ENCODE results near the gene FBXO38.

DNA sequence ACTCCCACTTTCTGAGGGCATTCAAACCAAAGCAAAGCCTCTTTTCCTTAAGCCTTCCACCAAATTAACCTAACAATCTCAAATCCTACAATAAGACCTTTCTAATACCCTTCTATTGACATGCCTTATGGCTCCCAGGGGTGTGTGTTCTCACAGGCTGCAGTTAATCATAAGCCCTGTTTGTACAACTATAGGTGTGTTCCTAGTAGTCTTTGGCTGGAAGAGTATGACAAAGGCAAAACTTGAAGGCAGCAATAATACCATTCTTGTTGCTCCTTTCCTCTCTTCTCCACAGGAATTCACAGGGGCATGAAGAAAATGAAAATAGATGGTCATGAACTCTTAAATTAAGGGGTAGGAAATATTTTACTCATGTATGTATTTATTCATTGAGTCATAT is 10.9 kb upstream of the FBXO38 start:
- TF ChIP-seq, protein P1, sequence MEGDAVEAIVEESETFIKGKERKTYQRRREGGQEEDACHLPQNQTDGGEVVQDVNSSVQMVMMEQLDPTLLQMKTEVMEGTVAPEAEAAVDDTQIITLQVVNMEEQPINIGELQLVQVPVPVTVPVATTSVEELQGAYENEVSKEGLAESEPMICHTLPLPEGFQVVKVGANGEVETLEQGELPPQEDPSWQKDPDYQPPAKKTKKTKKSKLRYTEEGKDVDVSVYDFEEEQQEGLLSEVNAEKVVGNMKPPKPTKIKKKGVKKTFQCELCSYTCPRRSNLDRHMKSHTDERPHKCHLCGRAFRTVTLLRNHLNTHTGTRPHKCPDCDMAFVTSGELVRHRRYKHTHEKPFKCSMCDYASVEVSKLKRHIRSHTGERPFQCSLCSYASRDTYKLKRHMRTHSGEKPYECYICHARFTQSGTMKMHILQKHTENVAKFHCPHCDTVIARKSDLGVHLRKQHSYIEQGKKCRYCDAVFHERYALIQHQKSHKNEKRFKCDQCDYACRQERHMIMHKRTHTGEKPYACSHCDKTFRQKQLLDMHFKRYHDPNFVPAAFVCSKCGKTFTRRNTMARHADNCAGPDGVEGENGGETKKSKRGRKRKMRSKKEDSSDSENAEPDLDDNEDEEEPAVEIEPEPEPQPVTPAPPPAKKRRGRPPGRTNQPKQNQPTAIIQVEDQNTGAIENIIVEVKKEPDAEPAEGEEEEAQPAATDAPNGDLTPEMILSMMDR (IDR thresholded peaks at IDR 0.05), result no peak
- TF ChIP-seq POLR2A (IDR thresholded peaks at IDR 0.05) (no peak), POLR2AphosphoS5 (IDR thresholded peaks at IDR 0.05) (no peak), EP300 (IDR thresholded peaks at IDR 0.05; ENCODE audit: low read depth) (no peak)
